WTC11 (cell line): ENCODE measurements around the gene SAFB. TPM values are rescaled to one million over a fixed set of nuclear protein-coding genes. Genes with fewer than 3 reads are reported as not detected.

ENCODE experiments used
- ATAC-seq: fragments of 200-7000 bp; cut with Tn5 transposase; 2 replicates; pipeline ENCODE4 v1.10.0; 2021; ENCODE audit warnings: mild to moderate bottlenecking, moderate library complexity
- CTCF ChIA-PET: fragments of 300-600 bp; sonication (Branson Sonifier 250); formaldehyde crosslinking; loops from one replicate; lab custom pipeline; 2021; ENCODE audit warnings: antibody characterized with exemption; lab: Charles Lee
- POLR2A ChIA-PET: fragments of 350-600 bp; sonication (Branson Sonifier 250); formaldehyde crosslinking; loops from one replicate; lab custom pipeline; 2021; ENCODE audit warnings: antibody characterized with exemption; lab: Charles Lee
- DNase-seq: peaks from one replicate; pipeline ENCODE4 v3.0.0; 2021; ENCODE audit warnings: low spot score
- H3K27ac Mint-ChIP-seq: 2 replicates; pipeline ENCODE4 v1.8.0; 2021; ENCODE audit warnings: mixed read lengths
- H3K27me3 Mint-ChIP-seq: 2 replicates; pipeline ENCODE4 v1.8.0; 2021; ENCODE audit warnings: low read depth, mild to moderate bottlenecking, moderate library complexity, mixed read lengths
- H3K36me3 Mint-ChIP-seq: 2 replicates; pipeline ENCODE4 v1.8.0; 2021; ENCODE audit warnings: mixed read lengths
- H3K4me1 Mint-ChIP-seq: 2 replicates; pipeline ENCODE4 v1.8.0; 2022; ENCODE audit warnings: mixed read lengths
- H3K4me3 Mint-ChIP-seq: 2 replicates; pipeline ENCODE4 v1.8.0; 2021; ENCODE audit warnings: mild to moderate bottlenecking, moderate library complexity, mixed read lengths
- H3K9me3 Mint-ChIP-seq: 2 replicates; pipeline ENCODE4 v1.8.0; 2021; ENCODE audit warnings: mixed read lengths
- ATF1 ChIP-seq: sonication (generic); formaldehyde crosslinking; IDR thresholded peaks from 2 replicates; pipeline ENCODE4 v1.8.1; 2023; ENCODE audit warnings: mild to moderate bottlenecking, moderate library complexity, missing genetic modification reagents
- ATF2 ChIP-seq: sonication (generic); formaldehyde crosslinking; IDR thresholded peaks from 2 replicates; pipeline ENCODE4 v1.8.1; 2022; ENCODE audit warnings: low read depth, missing genetic modification reagents, borderline replicate concordance
- CREM ChIP-seq: sonication (generic); formaldehyde crosslinking; IDR thresholded peaks from 2 replicates; pipeline ENCODE4 v1.8.1; 2022; ENCODE audit warnings: mild to moderate bottlenecking, missing genetic modification reagents, moderate library complexity
- ELF4 ChIP-seq: sonication (generic); formaldehyde crosslinking; IDR thresholded peaks from 2 replicates; pipeline ENCODE4 v1.8.1; 2022; ENCODE audit warnings: low read depth, mild to moderate bottlenecking, moderate library complexity, missing genetic modification reagents
- ETV6 ChIP-seq: sonication (generic); formaldehyde crosslinking; IDR thresholded peaks from 2 replicates; pipeline ENCODE4 v1.8.1; 2022; ENCODE audit warnings: mild to moderate bottlenecking, missing genetic modification reagents
- HMGXB4 ChIP-seq: sonication (generic); formaldehyde crosslinking; IDR thresholded peaks from 2 replicates; pipeline ENCODE4 v1.8.1; 2023; ENCODE audit warnings: mild to moderate bottlenecking, moderate library complexity, missing genetic modification reagents
- IRF1 ChIP-seq: sonication (generic); formaldehyde crosslinking; IDR thresholded peaks from 2 replicates; pipeline ENCODE4 v1.8.0; 2023; ENCODE audit warnings: missing genetic modification reagents
- KAT7 ChIP-seq: sonication (generic); formaldehyde crosslinking; IDR thresholded peaks from 2 replicates; pipeline ENCODE4 v1.8.1; 2023; ENCODE audit warnings: missing genetic modification reagents, mild to moderate bottlenecking, borderline replicate concordance
- MXD4 ChIP-seq: fragments of 250-450 bp; sonication (Bioruptor Pico); IDR thresholded peaks from 2 replicates; pipeline ENCODE4 v1.8.0; 2021; ENCODE audit warnings: mild to moderate bottlenecking, moderate library complexity, borderline replicate concordance
- MYBL2 ChIP-seq: sonication (generic); formaldehyde crosslinking; IDR thresholded peaks from 2 replicates; pipeline ENCODE4 v1.8.1; 2023; ENCODE audit warnings: mild to moderate bottlenecking, moderate library complexity, missing genetic modification reagents
- PRRX2 ChIP-seq: fragments of 250-450 bp; sonication (Bioruptor Pico); IDR thresholded peaks from 2 replicates; pipeline ENCODE4 v1.8.0; 2021; ENCODE audit warnings: mild to moderate bottlenecking
- STAT6 ChIP-seq: sonication (generic); formaldehyde crosslinking; conservative IDR thresholded peaks from 2 replicates; pipeline ENCODE4 v1.8.1; 2023; ENCODE audit warnings: mild to moderate bottlenecking, low read depth, missing genetic modification reagents, moderate library complexity
- TCF7 ChIP-seq: sonication (generic); formaldehyde crosslinking; IDR thresholded peaks from 2 replicates; pipeline ENCODE4 v1.8.0; 2022; ENCODE audit warnings: mild to moderate bottlenecking, low read depth, missing genetic modification reagents, moderate library complexity
- USF2 ChIP-seq: sonication (generic); formaldehyde crosslinking; IDR thresholded peaks from 2 replicates; pipeline ENCODE4 v1.8.1; 2023; ENCODE audit warnings: mild to moderate bottlenecking, missing genetic modification reagents, moderate library complexity
- ZBTB43 ChIP-seq: sonication (generic); formaldehyde crosslinking; IDR thresholded peaks from 2 replicates; pipeline ENCODE4 v1.8.1; 2023; ENCODE audit warnings: mild to moderate bottlenecking, missing genetic modification reagents
- ZNF219 ChIP-seq: sonication (generic); formaldehyde crosslinking; IDR thresholded peaks from 2 replicates; pipeline ENCODE4 v1.8.0; 2023; ENCODE audit warnings: missing genetic modification reagents, mild to moderate bottlenecking, borderline replicate concordance
- ZNF232 ChIP-seq: sonication (generic); formaldehyde crosslinking; IDR thresholded peaks from 2 replicates; pipeline ENCODE4 v1.8.0; 2022; ENCODE audit warnings: mild to moderate bottlenecking, missing genetic modification reagents
- ZNF281 ChIP-seq: sonication (generic); formaldehyde crosslinking; IDR thresholded peaks from 2 replicates; pipeline ENCODE4 v1.8.0; 2023; ENCODE audit warnings: mild to moderate bottlenecking, missing genetic modification reagents
- ZNF317 ChIP-seq: sonication (generic); formaldehyde crosslinking; IDR thresholded peaks from 2 replicates; pipeline ENCODE4 v1.8.1; 2023; ENCODE audit warnings: low read depth, mild to moderate bottlenecking, moderate library complexity, missing genetic modification reagents, borderline replicate concordance
- ZNF396 ChIP-seq: fragments of 250-450 bp; sonication (Bioruptor Pico); IDR thresholded peaks from 2 replicates; pipeline ENCODE4 v1.8.0; 2021; ENCODE audit warnings: mild to moderate bottlenecking, moderate library complexity, borderline replicate concordance
- total RNA-seq: library from RNA; stranded (reverse); gene quantifications from 3 replicates; pipeline ENCODE4 v1.2.3, GENCODE V29; 2021

The SAFB gene
- total RNA-seq, 1 experiment from 2014 or later: 141 TPM

GRCh38 chr19:5690955-5691821, 68.3 kb downstream of the SAFB start (continued):
- no peak for TF ChIP-seq TCF7 (CRISPR knock-in tag)
- no peak for TF ChIP-seq STAT6 (CRISPR knock-in tag)
- TF ChIP-seq PRRX2: peak; percentile 80
- no peak for TF ChIP-seq ATF2
- TF ChIP-seq MXD4 (CRISPR knock-in tag): no peak
- TF ChIP-seq ETV6 (CRISPR knock-in tag): 0 out of 2 replicates have a peak, but pooled peaks have one; percentile 12
- no peak for TF ChIP-seq ZNF396 (CRISPR knock-in tag)
- TF ChIP-seq ZNF281 (CRISPR knock-in tag): no peak
- TF ChIP-seq KAT7: peak; percentile 21; the same call in 1 of the 2 replicates
- TF ChIP-seq ELF4 (CRISPR knock-in tag): no peak
- TF ChIP-seq ZNF317: no peak

GRCh38 chr19:5691822-5692722, 69.2 kb downstream of the SAFB start:
- H3K36me3 Mint-ChIP-seq: peaks cover 41% of the 10 kb centered on the region
- H3K4me1 Mint-ChIP-seq: peaks cover 10% of the 10 kb centered on the region; the same call in 1 of the 2 replicates
- no peaks in the 10 kb centered on the region for H3K9me3 Mint-ChIP-seq
- H3K4me3 Mint-ChIP-seq: peak overlapping the region; percentile 99
- CTCF ChIA-PET: interaction anchor here (0.5 kb wide), 1 partner anchor 22 kb away, joined by 3 read pairs; no protein-coding TSS in a partner anchor
- DNase-seq (no peak), ATAC-seq (no peak)
- H3K27ac Mint-ChIP-seq: peak overlapping the region; percentile 70
- POLR2A ChIA-PET: interaction anchor here (0.6 to 2.7 kb wide), 2 partner anchors 21 to 28 kb away, joined by 3 to 14 read pairs; partner anchors contain the start of genes CATSPERD and LONP1
- H3K27me3 Mint-ChIP-seq: peaks cover 5% of the 10 kb centered on the region; the same call in 1 of the 2 replicates
- TF ChIP-seq ZNF219 (no peak), TCF7 (CRISPR knock-in tag) (no peak), PRRX2 (0 out of 2 replicates have a peak, but pooled peaks have one; percentile 34), ATF1 (CRISPR knock-in tag) (peak; percentile 47; the same call in 1 of the 2 replicates), ZBTB43 (CRISPR knock-in tag) (no peak), CREM (CRISPR knock-in tag) (0 out of 2 replicates have a peak, but pooled peaks have one; percentile 32), MYBL2 (CRISPR knock-in tag) (0 out of 2 replicates have a peak, but pooled peaks have one; percentile 27), ELF4 (CRISPR knock-in tag) (0 out of 2 replicates have a peak, but pooled peaks have one; percentile 39), ZNF232 (CRISPR knock-in tag) (no peak), IRF1 (no peak), USF2 (CRISPR knock-in tag) (no peak), HMGXB4 (CRISPR knock-in tag) (0 out of 2 replicates have a peak, but pooled peaks have one; percentile 59)
